ENCODE measurements around the gene EML4. TPM values are rescaled to one million over a fixed set of nuclear protein-coding genes. Genes with fewer than 3 reads are reported as not detected.

Gene EML4
- total RNA-seq, 1 experiment from 2014 or later = 52.0 TPM

DNA sequence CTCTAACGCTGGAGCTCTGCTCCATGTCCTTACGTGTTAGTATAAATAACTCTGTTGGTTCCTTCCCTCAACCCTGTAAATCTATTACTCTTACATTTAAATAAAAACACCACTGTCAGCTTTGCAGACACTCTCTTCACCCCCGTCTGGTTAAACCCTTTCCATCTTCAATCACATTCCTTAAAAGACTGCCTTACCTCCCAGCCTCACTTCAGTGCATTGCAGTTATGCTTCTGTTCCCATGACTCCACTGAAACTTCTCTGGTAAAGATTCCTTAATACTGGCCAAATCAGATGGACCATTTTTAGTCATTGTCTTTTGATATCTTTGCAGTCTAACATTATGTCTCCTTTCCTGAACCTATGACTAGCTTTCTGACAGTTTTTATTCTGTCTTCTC is 61.7 kb downstream of the EML4 start:
- no peak overlapping the region for H3K4me2 ChIP-seq
- H3K79me2 ChIP-seq (ENCODE audit: low read depth) = peaks cover 9% of the 10 kb centered on the region
- no peaks in the 10 kb centered on the region for H4K20me1 ChIP-seq (ENCODE audit: insufficient read depth)
- no peak overlapping the region for H3K4me3 ChIP-seq
- H3K9me2 ChIP-seq (ENCODE audit: insufficient read depth) = no peaks in the 10 kb centered on the region
- no peaks in the 10 kb centered on the region; the same call in 1 of the 2 replicates for H3K4me1 ChIP-seq (replicated peaks; ENCODE audit: insufficient read depth)
- no peak overlapping the region for H2AFZ ChIP-seq
- CTCF ChIA-PET = no interaction called here
- intact Hi-C loops (cut with micrococcal nuclease; ENCODE audit: unreplicated experiment) = no loop called here
- no peak overlapping the region for H3K27ac ChIP-seq
- POLR2A ChIA-PET (ENCODE audit: unreplicated experiment) = no interaction called here
- no TSS peak for BruUV-seq (replicated peaks)
- no peaks in the 10 kb centered on the region for H3K27me3 ChIP-seq (ENCODE audit: insufficient read depth, low read depth)
- H3K36me3 ChIP-seq (ENCODE audit: low read depth) = no peaks in the 10 kb centered on the region
- no peak for DNase-seq
- TF ChIP-seq EZH2 (IDR thresholded peaks at IDR 0.05; ENCODE audit: low read depth) (no peak), CTCF (conservative IDR thresholded peaks at IDR 0.05) (no peak)
- H3K9me3 ChIP-seq (ENCODE audit: insufficient read depth, low read depth) = no peaks in the 10 kb centered on the region
- H3F3A ChIP-seq (ENCODE audit: insufficient read depth, low read depth) = no peaks in the 10 kb centered on the region; the same call in 1 of the 2 replicates

DNA sequence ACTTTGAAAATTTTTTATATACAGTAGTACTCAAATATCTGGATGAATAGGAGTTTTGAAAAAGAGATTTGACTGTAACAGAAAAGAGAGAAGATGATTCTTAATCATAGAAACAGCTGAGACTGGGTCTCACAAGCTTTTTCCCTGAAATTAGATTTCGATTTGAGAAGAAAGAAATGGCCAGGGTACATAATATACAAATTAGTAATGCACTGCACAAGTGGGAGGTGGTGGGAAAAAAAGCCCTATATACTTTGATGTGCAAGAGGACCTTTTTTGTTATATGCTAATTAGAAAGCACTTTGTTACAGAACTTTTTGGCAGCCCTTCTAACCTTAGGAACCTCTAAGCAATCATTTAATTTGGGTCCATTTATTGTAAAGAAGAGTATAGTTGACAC is 62.9 kb downstream of the EML4 start:
- TF ChIP-seq CTCF (conservative IDR thresholded peaks at IDR 0.05) (no peak), EZH2 (IDR thresholded peaks at IDR 0.05; ENCODE audit: low read depth) (no peak)
- no peak overlapping the region for H3K4me3 ChIP-seq
- intact Hi-C loops (cut with micrococcal nuclease; ENCODE audit: unreplicated experiment) = no loop called here
- H3K4me1 ChIP-seq (replicated peaks; ENCODE audit: insufficient read depth) = no peaks in the 10 kb centered on the region; the same call in 1 of the 2 replicates
- no peak overlapping the region for H2AFZ ChIP-seq
- no peaks in the 10 kb centered on the region for H3K27me3 ChIP-seq (ENCODE audit: insufficient read depth, low read depth)
- CTCF ChIA-PET = no interaction called here
- no peaks in the 10 kb centered on the region for H3K9me3 ChIP-seq (ENCODE audit: insufficient read depth, low read depth)
- no peaks in the 10 kb centered on the region for H4K20me1 ChIP-seq (ENCODE audit: insufficient read depth)
- no TSS peak for BruUV-seq (replicated peaks)
- H3K27ac ChIP-seq = no peak overlapping the region
- DNase-seq = no peak
- peaks cover 17% of the 10 kb centered on the region for H3K79me2 ChIP-seq (ENCODE audit: low read depth)
- H3F3A ChIP-seq (ENCODE audit: insufficient read depth, low read depth) = no peaks in the 10 kb centered on the region; the same call in 1 of the 2 replicates
- no peaks in the 10 kb centered on the region for H3K9me2 ChIP-seq (ENCODE audit: insufficient read depth)
- H3K4me2 ChIP-seq = no peak overlapping the region
- POLR2A ChIA-PET (ENCODE audit: unreplicated experiment) = no interaction called here
- H3K36me3 ChIP-seq (ENCODE audit: low read depth) = no peaks in the 10 kb centered on the region

GRCh38 chr2:42233976-42234441 is 64.9 kb downstream of the EML4 start:
- H4K20me1 ChIP-seq (ENCODE audit: insufficient read depth) = 0 out of 2 replicates have a peak, but pooled peaks cover 2% of the 10 kb centered on the region
- no peaks in the 10 kb centered on the region for H3K36me3 ChIP-seq (ENCODE audit: low read depth)
- ChIA-PET POLR2A (ENCODE audit: unreplicated experiment) (interaction anchor here (0.6 kb wide), 1 partner anchor 1361 kb away, joined by 6 read pairs; no protein-coding TSS in a partner anchor), CTCF (no interaction called here)
- TF ChIP-seq CTCF (conservative IDR thresholded peaks at IDR 0.05) (no peak), EZH2 (IDR thresholded peaks at IDR 0.05; ENCODE audit: low read depth) (no peak)
- H3K9me2 ChIP-seq (ENCODE audit: insufficient read depth) = no peaks in the 10 kb centered on the region
- peaks cover 28% of the 10 kb centered on the region for H3K79me2 ChIP-seq (ENCODE audit: low read depth)
- no peak overlapping the region for H3K4me3 ChIP-seq
- BruUV-seq (replicated peaks) = no TSS peak
- H3F3A ChIP-seq (ENCODE audit: insufficient read depth, low read depth) = peaks cover 2% of the 10 kb centered on the region; the same call in 1 of the 2 replicates
- no peak for DNase-seq
- no peak overlapping the region for H3K4me2 ChIP-seq
- H3K9me3 ChIP-seq (ENCODE audit: insufficient read depth, low read depth) = no peaks in the 10 kb centered on the region
- peaks cover 3% of the 10 kb centered on the region; the same call in 1 of the 2 replicates for H3K4me1 ChIP-seq (replicated peaks; ENCODE audit: insufficient read depth)
- H2AFZ ChIP-seq = no peak overlapping the region
- H3K27me3 ChIP-seq (ENCODE audit: insufficient read depth, low read depth) = no peaks in the 10 kb centered on the region
- H3K27ac ChIP-seq = no peak overlapping the region
- intact Hi-C loops (cut with micrococcal nuclease; ENCODE audit: unreplicated experiment) = no loop called here
